K562 (cell line): Measurements from ENCODE around the gene PPM1F. TPM values are rescaled to one million over a fixed set of nuclear protein-coding genes. Genes with fewer than 3 reads are reported as not detected.

ENCODE experiments used
- CBFA2T2 ChIP-seq: fragments of 450-650 bp; conservative IDR thresholded peaks from 2 replicates; pipeline ENCODE4 v1.6.1; 2017; ENCODE audit warnings: mild to moderate bottlenecking
- CTBP1 ChIP-seq: fragments of 450-650 bp; IDR thresholded peaks from 2 replicates; pipeline ENCODE4 v1.6.1; 2016; ENCODE audit warnings: borderline replicate concordance
- FOXO4 ChIP-seq: fragments of 450-650 bp; formaldehyde crosslinking; IDR thresholded peaks from 2 replicates; pipeline ENCODE4 v1.4.0; 2020; ENCODE audit warnings: mild to moderate bottlenecking, moderate library complexity
- MXI1 ChIP-seq: IDR thresholded peaks from 2 replicates; pipeline ENCODE4 v1.6.1; 2011; ENCODE audit warnings: low read depth, mild to moderate bottlenecking, improper control_type of control experiment, low read length
- PRDM10 ChIP-seq: fragments of 450-650 bp; IDR thresholded peaks from 2 replicates; pipeline ENCODE4 v1.6.1; 2018; ENCODE audit not compliant: partially characterized antibody
- PYGO2 ChIP-seq: fragments of 450-650 bp; IDR thresholded peaks from 2 replicates; pipeline ENCODE4 v1.6.1; 2016; ENCODE audit warnings: mild to moderate bottlenecking, missing genetic modification characterization, moderate library complexity, missing compliant biosample characterization
- SMARCA5 ChIP-seq: fragments of 450-650 bp; IDR thresholded peaks from 2 replicates; pipeline ENCODE4 v1.6.1; 2016
- SMC3 ChIP-seq: conservative IDR thresholded peaks from 2 replicates; pipeline ENCODE4 v1.6.1; 2011; ENCODE audit warnings: low read depth, low read length, improper control_type of control experiment; ENCODE audit not compliant: insufficient read depth
- SP2 ChIP-seq: IDR thresholded peaks from 2 replicates; pipeline ENCODE4 v1.6.1; 2011; ENCODE audit warnings: mild to moderate bottlenecking, low read depth, low read length, moderate library complexity; ENCODE audit not compliant: poor library complexity, severe bottlenecking; ENCODE audit errors: extremely low read depth
- TAF1 ChIP-seq: IDR thresholded peaks from 2 replicates; pipeline ENCODE4 v1.6.1; 2011; ENCODE audit warnings: mild to moderate bottlenecking, low read length, moderate library complexity; ENCODE audit not compliant: insufficient read depth, control insufficient read depth, severe bottlenecking; ENCODE audit errors: extremely low read depth
- ZMIZ1 ChIP-seq, 2 experiments: fragments of 150-350 bp in 1 of 2; IDR thresholded peaks; 2 replicates each; pipeline ENCODE4 v1.6.1; 2012 to 2016; ENCODE audit warnings: low read depth in 2 of 2, low read length in 2 of 2, mild to moderate bottlenecking in 1 of 2, moderate library complexity in 1 of 2
- ZNF133 ChIP-seq: fragments of 250-450 bp; sonication (Bioruptor Pico); IDR thresholded peaks from 2 replicates; pipeline ENCODE4 v1.4.0; 2020; ENCODE audit warnings: mild to moderate bottlenecking
- ZNF277 ChIP-seq: fragments of 250-450 bp; sonication (Bioruptor Pico); IDR thresholded peaks from 2 replicates; pipeline ENCODE4 v1.8.0; 2022; ENCODE audit warnings: inconsistent platforms, mild to moderate bottlenecking, moderate library complexity, borderline replicate concordance
- ZNF280B ChIP-seq: fragments of 250-450 bp; sonication (Bioruptor Pico); IDR thresholded peaks from 2 replicates; pipeline ENCODE4 v1.5.1; 2021; ENCODE audit warnings: mild to moderate bottlenecking
- ZNF311 ChIP-seq: fragments of 250-450 bp; sonication (Bioruptor Pico); IDR thresholded peaks from 2 replicates; pipeline ENCODE4 v1.4.0; 2020; ENCODE audit warnings: mild to moderate bottlenecking, moderate library complexity
- ZNF408 ChIP-seq: fragments of 250-450 bp; sonication (Bioruptor Pico); IDR thresholded peaks from 2 replicates; pipeline ENCODE4 v1.4.0; 2020; ENCODE audit warnings: low read depth, mild to moderate bottlenecking, moderate library complexity
- ZNF444 ChIP-seq: fragments of 250-450 bp; sonication (Bioruptor Pico); IDR thresholded peaks from 2 replicates; pipeline ENCODE4 v1.4.0; 2020; ENCODE audit warnings: mild to moderate bottlenecking, moderate library complexity
- polyA plus RNA-seq, 8 experiments: library from polyadenylated mRNA; depleted of rRNA in 4 of 8; stranded (reverse) in 5 of 8; unstranded in 3 of 8; fragments of >200 nt; fragmentation: Nextera tagmentation in 2 of 8; fragmentation: Illumina TruSeq in 1 of 8; extraction: Ambion mirVana in 2 of 8; extraction: Trizol in 1 of 8; gene quantifications; 2 replicates each; pipeline versions ENCODE4 v1.2.1 to v1.2.3, GENCODE V29; 2011 to 2014; ENCODE audit warnings: inconsistent platforms in 1 of 8, missing spikeins in 1 of 8
- total RNA-seq, 7 experiments: library from RNA; depleted of rRNA in 6 of 7; stranded (reverse); fragments of >200 nt in 6 of 7; fragmentation: Illumina TruSeq in 2 of 7; extraction: Trizol in 2 of 7; gene quantifications; 2 replicates each; pipeline versions ENCODE4 v1.2.1 to v1.2.3, GENCODE V29; 2011 to 2021; ENCODE audit warnings: low replicate concordance in 1 of 7

The PPM1F gene
- total and polyA plus RNA-seq, 9 of the 15 experiments (the other 6 are each of a cell fraction or from before 2014, with no cell fraction given) = 2.1 to 159 (median 64.0) TPM

GRCh38 chr22:21951062-21951461, 1.6 kb downstream of the PPM1F start (continued):
- TF ChIP-seq ZNF277 (CRISPR knock-in tag) (no peak), CBFA2T2 (no peak), SMC3 (0 out of 2 replicates have a peak, but pooled peaks have one; percentile 3), ZNF133 (no peak), PYGO2 (no peak), SP2 (peak; percentile 20), FOXO4 (CRISPR knock-in tag) (no peak), ZNF444 (CRISPR knock-in tag) (no peak), PRDM10 (no peak), ZNF408 (no peak), ZNF311 (no peak), MXI1 (peak; percentile 47; the same call in 1 of the 2 replicates), ZNF280B (CRISPR knock-in tag) (no peak), CTBP1 (no peak), ZMIZ1 (IDR thresholded peaks at IDR 0.05; ENCODE audit: low read depth in 2 of 2, low read length in 2 of 2) (peak in 1 of 2 experiments; percentile 28; a peak in 1 of 4 replicates), SMARCA5 (no peak), TAF1 (no peak)
